Ishikawa (cell line): ENCODE results near the gene NEDD1.

Experiments
- CEBPB ChIP-seq: IDR thresholded peaks from 2 replicates; pipeline ENCODE4 v1.6.1; 2012
- CREB1 ChIP-seq: IDR thresholded peaks from 2 replicates; pipeline ENCODE4 v1.6.1; 2012; ENCODE audit warnings: low read depth
- EGR1 ChIP-seq: IDR thresholded peaks from 2 replicates; pipeline ENCODE4 v1.6.1; 2012
- EP300 ChIP-seq: IDR thresholded peaks from 2 replicates; pipeline ENCODE4 v1.6.1; 2012; ENCODE audit warnings: borderline replicate concordance
- FOXM1 ChIP-seq: IDR thresholded peaks from 2 replicates; pipeline ENCODE4 v1.6.1; 2012; ENCODE audit warnings: low read depth, borderline replicate concordance
- NFIC ChIP-seq: IDR thresholded peaks from 2 replicates; pipeline ENCODE4 v1.6.1; 2012
- RAD21 ChIP-seq: IDR thresholded peaks from 2 replicates; pipeline ENCODE4 v1.6.1; 2012; ENCODE audit warnings: low read depth
- REST ChIP-seq: IDR thresholded peaks from 2 replicates; pipeline ENCODE4 v1.6.1; 2012; ENCODE audit warnings: low read depth, mild to moderate bottlenecking
- TAF1 ChIP-seq: IDR thresholded peaks from 2 replicates; pipeline ENCODE4 v1.6.1; 2012; ENCODE audit warnings: low read depth, mild to moderate bottlenecking
- TCF12 ChIP-seq: IDR thresholded peaks from 2 replicates; pipeline ENCODE4 v1.6.1; 2012; ENCODE audit warnings: low read depth
- TEAD4 ChIP-seq: IDR thresholded peaks from 2 replicates; pipeline ENCODE4 v1.6.1; 2012
- USF1 ChIP-seq: IDR thresholded peaks from 2 replicates; pipeline ENCODE4 v1.6.1; 2012
- YY1 ChIP-seq: IDR thresholded peaks from 2 replicates; pipeline ENCODE4 v1.6.1; 2012; ENCODE audit warnings: low read depth
- ZBTB7A ChIP-seq: IDR thresholded peaks from 2 replicates; pipeline ENCODE4 v1.6.1; 2012; ENCODE audit warnings: low read depth
- TF ChIP-seq, protein P1 (sequence below): IDR thresholded peaks from 2 replicates; pipeline ENCODE4 v1.6.1; 2012

NEDD1 gene

GRCh38 chr12:96985515-96986362, 78.7 kb downstream of the NEDD1 start:
- TF ChIP-seq REST: no peak
- peak; percentile 69 for TF ChIP-seq RAD21

DNA sequence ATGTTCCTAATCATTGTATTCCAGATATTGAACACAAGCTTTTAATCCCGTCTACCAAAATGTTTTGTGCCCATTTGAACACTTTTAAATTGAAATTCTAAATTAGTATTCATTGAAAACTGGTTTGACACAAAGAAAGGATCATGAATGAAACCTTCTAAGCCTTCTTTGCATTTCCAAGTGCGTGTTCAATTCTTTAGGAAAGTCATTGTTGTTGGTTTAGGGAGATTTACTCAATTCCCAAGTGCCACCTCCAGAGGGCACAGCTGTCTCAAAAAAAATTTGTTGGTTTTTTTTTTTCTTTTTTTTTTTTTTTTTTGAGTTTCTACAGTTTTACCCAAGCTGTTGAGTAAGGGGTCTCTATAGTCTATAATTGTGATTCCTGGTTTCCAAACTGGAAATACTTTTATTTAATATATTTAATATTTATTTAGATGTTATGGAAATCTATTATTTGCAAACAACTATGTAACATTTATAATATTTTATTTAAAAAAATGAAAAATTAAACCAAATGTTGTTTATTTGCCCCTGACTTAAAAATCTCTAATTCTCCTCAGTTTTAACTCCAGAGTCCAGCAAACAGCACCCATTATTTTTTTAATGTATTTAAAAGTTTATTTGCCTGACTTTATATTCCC, 79.9 kb downstream of the NEDD1 start:
- TF ChIP-seq RAD21: peak; percentile 70
- TF ChIP-seq TCF12: no peak

GRCh38 chr12:96988919-96989318, 81.9 kb downstream of the NEDD1 start:
- TF ChIP-seq EGR1: no peak
- no peak for TF ChIP-seq CEBPB
- TF ChIP-seq RAD21: no peak
- TF ChIP-seq REST: no peak
- no peak for TF ChIP-seq TAF1
- TF ChIP-seq TEAD4: no peak
- no peak for TF ChIP-seq USF1
- no peak for TF ChIP-seq ZBTB7A
- no peak for TF ChIP-seq YY1
- no peak for TF ChIP-seq EP300
- TF ChIP-seq NFIC: no peak
- TF ChIP-seq FOXM1: no peak
- no peak for TF ChIP-seq CREB1
- TF ChIP-seq, protein P1, sequence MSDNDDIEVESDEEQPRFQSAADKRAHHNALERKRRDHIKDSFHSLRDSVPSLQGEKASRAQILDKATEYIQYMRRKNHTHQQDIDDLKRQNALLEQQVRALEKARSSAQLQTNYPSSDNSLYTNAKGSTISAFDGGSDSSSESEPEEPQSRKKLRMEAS: no peak

- TF ChIP-seq TCF12 (no peak), RAD21 (peak; percentile 88)
Measured at GRCh38 chr12:96989916-96990315, 82.9 kb downstream of the NEDD1 start.

DNA sequence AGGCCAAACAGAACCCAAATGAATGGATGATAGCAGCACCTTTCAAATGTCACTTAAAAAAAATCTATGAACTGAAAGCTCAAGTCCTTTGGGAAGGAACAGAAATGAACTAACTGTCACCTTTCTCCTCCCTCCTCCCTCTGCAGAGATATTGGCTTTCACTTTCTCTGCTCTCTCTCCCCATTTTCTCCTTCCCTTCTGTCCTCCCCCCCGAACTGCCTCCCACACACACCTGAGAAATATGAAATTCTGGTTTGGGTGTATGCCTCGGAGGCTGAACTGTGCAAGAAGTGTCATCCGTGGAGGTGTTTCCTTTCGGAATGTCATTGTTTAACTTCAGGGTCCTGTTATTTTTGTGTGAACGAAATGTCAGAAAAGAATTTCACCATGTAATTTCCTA, 87.8 kb downstream of the NEDD1 start:
- no peak for TF ChIP-seq RAD21
- no peak for TF ChIP-seq TEAD4
- TF ChIP-seq FOXM1: no peak
- TF ChIP-seq ZBTB7A: no peak
- no peak for TF ChIP-seq USF1
- TF ChIP-seq CEBPB: no peak
- no peak for TF ChIP-seq TCF12
- TF ChIP-seq YY1: no peak
- no peak for TF ChIP-seq EP300

DNA sequence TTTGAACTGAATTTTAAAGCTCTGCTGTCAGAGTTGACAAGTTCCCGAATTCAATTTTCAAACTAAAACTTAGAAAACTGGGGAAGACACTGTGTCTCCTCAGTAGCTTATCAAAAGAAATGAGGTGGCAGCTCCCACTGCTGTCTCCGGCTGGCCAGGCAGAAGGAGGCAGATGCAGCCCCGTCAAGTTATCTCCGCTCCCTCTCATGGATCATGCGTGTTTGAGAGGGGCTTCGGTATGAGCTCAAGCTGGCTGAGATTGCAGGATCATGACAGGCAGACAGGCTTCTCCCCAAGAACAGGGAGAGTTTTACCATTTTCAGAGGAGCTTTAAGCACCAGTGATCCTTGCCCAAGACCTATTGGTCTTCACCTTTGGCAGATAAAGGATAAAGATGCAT, 88.8 kb downstream of the NEDD1 start:
- TF ChIP-seq RAD21 (no peak), REST (no peak), YY1 (no peak), NFIC (no peak), ZBTB7A (no peak), EP300 (no peak), USF1 (no peak), TCF12 (no peak), CEBPB (no peak), TAF1 (no peak), TEAD4 (no peak), EGR1 (no peak), FOXM1 (no peak), CREB1 (no peak)
- TF ChIP-seq, protein P1: no peak
